Measurements from ENCODE around the gene ZNF681.
"Not testable (repeated sequence)": the region's sequence is repeated elsewhere in the genome, so short reads cannot be mapped to it uniquely, and the experiment has no call there.

The ZNF681 gene

DNA sequence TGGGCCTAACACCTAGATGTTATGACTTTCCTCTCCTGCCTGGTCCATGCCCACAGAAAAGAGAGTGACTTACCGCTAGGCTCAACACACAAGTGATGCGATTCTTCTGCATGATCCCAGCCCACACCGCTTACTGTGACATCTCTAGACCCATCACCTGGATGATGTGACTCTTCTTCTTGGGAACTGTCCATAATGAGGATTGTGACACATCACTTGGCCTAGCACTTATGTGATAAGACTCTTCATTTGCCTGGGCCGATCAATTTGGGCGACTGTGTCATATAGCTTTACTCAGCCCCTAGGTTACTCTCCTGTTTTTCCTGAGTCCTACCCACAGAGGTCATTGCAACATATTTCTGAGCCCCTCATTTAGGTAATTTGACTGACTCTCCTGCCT, 19.9 kb upstream of the ZNF681 start:
- no peak overlapping the region for H3K4me3 ChIP-seq (ENCODE audit: low read depth, low read length)
- no peak overlapping the region for H3K27ac ChIP-seq
- in situ Hi-C loops (cut with HindIII; ENCODE audit: low pct_ligation_motif_present, low sequenced_read_pairs) = no loop called here
- no peaks in the 10 kb centered on the region for H3K27me3 ChIP-seq (replicated peaks)
- H3K36me3 ChIP-seq (replicated peaks) = no peaks in the 10 kb centered on the region
- TF ChIP-seq, protein P1, sequence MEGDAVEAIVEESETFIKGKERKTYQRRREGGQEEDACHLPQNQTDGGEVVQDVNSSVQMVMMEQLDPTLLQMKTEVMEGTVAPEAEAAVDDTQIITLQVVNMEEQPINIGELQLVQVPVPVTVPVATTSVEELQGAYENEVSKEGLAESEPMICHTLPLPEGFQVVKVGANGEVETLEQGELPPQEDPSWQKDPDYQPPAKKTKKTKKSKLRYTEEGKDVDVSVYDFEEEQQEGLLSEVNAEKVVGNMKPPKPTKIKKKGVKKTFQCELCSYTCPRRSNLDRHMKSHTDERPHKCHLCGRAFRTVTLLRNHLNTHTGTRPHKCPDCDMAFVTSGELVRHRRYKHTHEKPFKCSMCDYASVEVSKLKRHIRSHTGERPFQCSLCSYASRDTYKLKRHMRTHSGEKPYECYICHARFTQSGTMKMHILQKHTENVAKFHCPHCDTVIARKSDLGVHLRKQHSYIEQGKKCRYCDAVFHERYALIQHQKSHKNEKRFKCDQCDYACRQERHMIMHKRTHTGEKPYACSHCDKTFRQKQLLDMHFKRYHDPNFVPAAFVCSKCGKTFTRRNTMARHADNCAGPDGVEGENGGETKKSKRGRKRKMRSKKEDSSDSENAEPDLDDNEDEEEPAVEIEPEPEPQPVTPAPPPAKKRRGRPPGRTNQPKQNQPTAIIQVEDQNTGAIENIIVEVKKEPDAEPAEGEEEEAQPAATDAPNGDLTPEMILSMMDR (IDR thresholded peaks at IDR 0.05; ENCODE audit: low read depth, low read length, missing control alignments) = no peak
- DNase-seq = no peak

- H3K36me3 ChIP-seq (replicated peaks); H3K4me3 ChIP-seq (ENCODE audit: low read depth, low read length); in situ Hi-C loops (cut with HindIII; ENCODE audit: low pct_ligation_motif_present, low sequenced_read_pairs); H3K27me3 ChIP-seq (replicated peaks); DNase-seq; H3K27ac ChIP-seq: not testable (repeated sequence)
Measured at GRCh38 chr19:23778036-23778435, 19.3 kb upstream of the ZNF681 start.

- TF ChIP-seq, protein P1 (IDR thresholded peaks at IDR 0.05; ENCODE audit: low read depth, low read length, missing control alignments) = no peak
- in situ Hi-C loops (cut with HindIII; ENCODE audit: low pct_ligation_motif_present, low sequenced_read_pairs) = no loop called here
- Histone ChIP-seq H3K36me3 (replicated peaks) (no peaks in the 10 kb centered on the region), H3K27me3 (replicated peaks) (no peaks in the 10 kb centered on the region), H3K27ac (no peak overlapping the region), H3K4me3 (ENCODE audit: low read depth, low read length) (no peak overlapping the region)
- no peak for DNase-seq
Measured at GRCh38 chr19:23777216-23777615, 18.5 kb upstream of the ZNF681 start.

- H3K4me3 ChIP-seq (ENCODE audit: low read depth, low read length) = no peak overlapping the region
- in situ Hi-C loops (cut with HindIII; ENCODE audit: low pct_ligation_motif_present, low sequenced_read_pairs) = no loop called here
- TF ChIP-seq, protein P1 (IDR thresholded peaks at IDR 0.05; ENCODE audit: low read depth, low read length, missing control alignments) = no peak
- H3K27ac ChIP-seq = no peak overlapping the region
- H3K36me3 ChIP-seq (replicated peaks) = no peaks in the 10 kb centered on the region
- no peaks in the 10 kb centered on the region for H3K27me3 ChIP-seq (replicated peaks)
- no peak for DNase-seq
Measured at GRCh38 chr19:23776507-23777205, 18.0 kb upstream of the ZNF681 start.

GRCh38 chr19:23774524-23774971, 15.9 kb upstream of the ZNF681 start:
- no peaks in the 10 kb centered on the region for H3K36me3 ChIP-seq (replicated peaks)
- TF ChIP-seq, protein P1 (IDR thresholded peaks at IDR 0.05; ENCODE audit: low read depth, low read length, missing control alignments) = no peak
- DNase-seq = no peak
- in situ Hi-C loops (cut with HindIII; ENCODE audit: low pct_ligation_motif_present, low sequenced_read_pairs) = no loop called here
- no peak overlapping the region for H3K27ac ChIP-seq
- no peaks in the 10 kb centered on the region for H3K27me3 ChIP-seq (replicated peaks)
- H3K4me3 ChIP-seq (ENCODE audit: low read depth, low read length) = no peak overlapping the region

- Histone ChIP-seq H3K27me3 (replicated peaks) (no peaks in the 10 kb centered on the region), H3K4me3 (ENCODE audit: low read depth, low read length) (no peak overlapping the region), H3K36me3 (replicated peaks) (no peaks in the 10 kb centered on the region), H3K27ac (no peak overlapping the region)
- TF ChIP-seq, protein P1 (IDR thresholded peaks at IDR 0.05; ENCODE audit: low read depth, low read length, missing control alignments) = no peak
- no peak for DNase-seq
- in situ Hi-C loops (cut with HindIII; ENCODE audit: low pct_ligation_motif_present, low sequenced_read_pairs) = no loop called here
Measured at GRCh38 chr19:23774106-23774505, 15.4 kb upstream of the ZNF681 start.
